ENCODE measurements around the gene DNAI2.

DNA sequence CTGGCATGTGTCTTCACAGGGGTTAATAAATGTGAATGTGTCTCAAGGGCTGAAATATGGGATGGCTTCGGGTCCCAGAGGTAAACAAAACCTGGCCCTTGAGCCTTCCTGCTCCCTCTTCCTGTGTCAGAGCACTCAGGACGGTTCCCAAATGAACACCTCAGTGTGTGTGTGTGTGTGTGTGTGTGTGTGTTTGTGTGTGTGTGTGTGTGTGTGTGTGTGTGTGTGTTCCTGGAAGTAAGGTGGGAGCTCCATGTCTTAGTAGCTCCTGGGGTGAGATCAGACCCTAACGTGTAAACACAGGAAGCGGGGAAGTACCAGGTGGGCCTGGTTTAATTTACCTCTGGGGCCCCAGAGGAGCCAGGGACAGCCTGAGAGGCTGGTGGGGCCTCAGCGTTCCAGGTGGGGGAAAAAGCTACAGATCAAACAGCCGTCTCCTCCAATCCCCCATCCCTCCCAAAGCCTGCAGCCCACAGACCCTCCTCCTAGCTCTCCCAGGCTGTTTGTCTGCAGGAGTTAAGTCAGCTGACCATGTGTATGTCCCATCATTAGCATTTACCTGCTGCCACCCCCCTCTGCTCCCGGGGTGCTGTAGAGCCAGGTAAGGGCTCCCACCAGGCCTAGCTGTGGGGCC, 58.1 kb downstream of the DNAI2 start:
- TF ChIP-seq, protein P1, sequence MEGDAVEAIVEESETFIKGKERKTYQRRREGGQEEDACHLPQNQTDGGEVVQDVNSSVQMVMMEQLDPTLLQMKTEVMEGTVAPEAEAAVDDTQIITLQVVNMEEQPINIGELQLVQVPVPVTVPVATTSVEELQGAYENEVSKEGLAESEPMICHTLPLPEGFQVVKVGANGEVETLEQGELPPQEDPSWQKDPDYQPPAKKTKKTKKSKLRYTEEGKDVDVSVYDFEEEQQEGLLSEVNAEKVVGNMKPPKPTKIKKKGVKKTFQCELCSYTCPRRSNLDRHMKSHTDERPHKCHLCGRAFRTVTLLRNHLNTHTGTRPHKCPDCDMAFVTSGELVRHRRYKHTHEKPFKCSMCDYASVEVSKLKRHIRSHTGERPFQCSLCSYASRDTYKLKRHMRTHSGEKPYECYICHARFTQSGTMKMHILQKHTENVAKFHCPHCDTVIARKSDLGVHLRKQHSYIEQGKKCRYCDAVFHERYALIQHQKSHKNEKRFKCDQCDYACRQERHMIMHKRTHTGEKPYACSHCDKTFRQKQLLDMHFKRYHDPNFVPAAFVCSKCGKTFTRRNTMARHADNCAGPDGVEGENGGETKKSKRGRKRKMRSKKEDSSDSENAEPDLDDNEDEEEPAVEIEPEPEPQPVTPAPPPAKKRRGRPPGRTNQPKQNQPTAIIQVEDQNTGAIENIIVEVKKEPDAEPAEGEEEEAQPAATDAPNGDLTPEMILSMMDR (IDR thresholded peaks at IDR 0.05), result no peak
- TF ChIP-seq POLR2A (IDR thresholded peaks at IDR 0.05), result no peak

All from testis (tissue), 2 donors.